K562 (cell line): ENCODE measurements around the gene LTBR. TPM values are rescaled to one million over a fixed set of nuclear protein-coding genes. Genes with fewer than 3 reads are reported as not detected.

Source experiments
- KLF16 ChIP-seq: IDR thresholded peaks from 2 replicates; pipeline ENCODE4 v1.6.1; 2016; ENCODE audit warnings: antibody characterized with exemption
- VEZF1 ChIP-seq: fragments of 200-800 bp; sonication (Bioruptor generic); IDR thresholded peaks from 2 replicates; pipeline ENCODE4 v1.6.1; 2017; ENCODE audit warnings: missing genetic modification characterization, missing compliant biosample characterization
- ZBTB49 ChIP-seq: sonication (generic); formaldehyde crosslinking; IDR thresholded peaks from 2 replicates; pipeline ENCODE4 v1.8.0; 2022; ENCODE audit warnings: missing genetic modification reagents, mild to moderate bottlenecking, borderline replicate concordance
- ZNF212 ChIP-seq: fragments of 450-650 bp; formaldehyde crosslinking; IDR thresholded peaks from 2 replicates; pipeline ENCODE4 v1.4.0; 2020; ENCODE audit warnings: mild to moderate bottlenecking
- ZNF318 ChIP-seq, 2 experiments: fragments of 450-650 bp; IDR thresholded peaks; 2 replicates each; pipeline ENCODE4 v1.6.1; 2016; ENCODE audit warnings: mild to moderate bottlenecking in 2 of 2, borderline replicate concordance in 1 of 2, low read depth in 1 of 2, moderate library complexity in 1 of 2
- ZNF518B ChIP-seq: fragments of 250-450 bp; sonication (Bioruptor Pico); IDR thresholded peaks from 2 replicates; pipeline ENCODE4 v1.5.0; 2021; ENCODE audit warnings: mild to moderate bottlenecking, moderate library complexity
- polyA plus RNA-seq, 8 experiments: library from polyadenylated mRNA; depleted of rRNA in 4 of 8; stranded (reverse) in 5 of 8; unstranded in 3 of 8; fragments of >200 nt; fragmentation: Nextera tagmentation in 2 of 8; fragmentation: Illumina TruSeq in 1 of 8; extraction: Ambion mirVana in 2 of 8; extraction: Trizol in 1 of 8; gene quantifications; 2 replicates each; pipeline versions ENCODE4 v1.2.1 to v1.2.3, GENCODE V29; 2011 to 2014; ENCODE audit warnings: inconsistent platforms in 1 of 8, missing spikeins in 1 of 8
- total RNA-seq, 7 experiments: library from RNA; depleted of rRNA in 6 of 7; stranded (reverse); fragments of >200 nt in 6 of 7; fragmentation: Illumina TruSeq in 2 of 7; extraction: Trizol in 2 of 7; gene quantifications; 2 replicates each; pipeline versions ENCODE4 v1.2.1 to v1.2.3, GENCODE V29; 2011 to 2021; ENCODE audit warnings: low replicate concordance in 1 of 7

Gene LTBR
- total and polyA plus RNA-seq, 9 of the 15 experiments (the other 6 are each of a cell fraction or from before 2014, with no cell fraction given) = 0.96 to 69.0 (median 35.3) TPM

GRCh38 chr12:6336889-6337853, 46.8 kb upstream of the LTBR start (continued):
- TF ChIP-seq ZNF318 (IDR thresholded peaks at IDR 0.05; ENCODE audit: borderline replicate concordance in 1 of 2, low read depth in 1 of 2) = no peak
- peak; percentile 20; the same call in 1 of the 2 replicates for TF ChIP-seq KLF16
- TF ChIP-seq ZBTB49 (CRISPR knock-in tag) = no peak
- no peak for TF ChIP-seq ZNF212 (CRISPR knock-in tag)
- no peak for TF ChIP-seq VEZF1 (CRISPR knock-in tag)
- no peak for TF ChIP-seq ZNF518B
